Activated naive CD8-positive, alpha-beta T cell treated with anti-CD3 and anti-CD28 coated beads for 36 hours (primary cell): ENCODE data around the gene ABCC10. TPM values are rescaled to one million over a fixed set of nuclear protein-coding genes. Genes with fewer than 3 reads are reported as not detected.
"Not testable (repeated sequence)": the region's sequence is repeated elsewhere in the genome, so short reads cannot be mapped to it uniquely, and the experiment has no call there.

Source experiments
- DNase-seq: peaks from one replicate; pipeline ENCODE4 v3.0.0; 2021
- H3K27ac Mint-ChIP-seq: one replicate; pipeline ENCODE4 v1.8.0; 2022; ENCODE audit warnings: mild to moderate bottlenecking, moderate library complexity, mixed read lengths
- H3K27me3 Mint-ChIP-seq: one replicate; pipeline ENCODE4 v1.8.0; 2022; ENCODE audit warnings: mild to moderate bottlenecking, mixed read lengths
- H3K36me3 Mint-ChIP-seq: one replicate; pipeline ENCODE4 v1.8.0; 2021; ENCODE audit warnings: mild to moderate bottlenecking, mixed read lengths
- H3K4me1 Mint-ChIP-seq: one replicate; pipeline ENCODE4 v1.8.0; 2021; ENCODE audit warnings: mixed read lengths
- H3K4me3 Mint-ChIP-seq: one replicate; pipeline ENCODE4 v1.8.0; 2022; ENCODE audit warnings: mild to moderate bottlenecking, moderate library complexity, mixed read lengths
- H3K9me3 Mint-ChIP-seq: one replicate; pipeline ENCODE4 v1.8.0; 2022; ENCODE audit warnings: mixed read lengths
- total RNA-seq, 2 experiments: library from RNA; stranded (reverse); gene quantifications; one replicate each; pipeline ENCODE4 v1.2.3, GENCODE V29; 2021

Gene ABCC10
- total RNA-seq, 2 experiments from 2014 or later = 22.9 to 24.3 TPM

DNA sequence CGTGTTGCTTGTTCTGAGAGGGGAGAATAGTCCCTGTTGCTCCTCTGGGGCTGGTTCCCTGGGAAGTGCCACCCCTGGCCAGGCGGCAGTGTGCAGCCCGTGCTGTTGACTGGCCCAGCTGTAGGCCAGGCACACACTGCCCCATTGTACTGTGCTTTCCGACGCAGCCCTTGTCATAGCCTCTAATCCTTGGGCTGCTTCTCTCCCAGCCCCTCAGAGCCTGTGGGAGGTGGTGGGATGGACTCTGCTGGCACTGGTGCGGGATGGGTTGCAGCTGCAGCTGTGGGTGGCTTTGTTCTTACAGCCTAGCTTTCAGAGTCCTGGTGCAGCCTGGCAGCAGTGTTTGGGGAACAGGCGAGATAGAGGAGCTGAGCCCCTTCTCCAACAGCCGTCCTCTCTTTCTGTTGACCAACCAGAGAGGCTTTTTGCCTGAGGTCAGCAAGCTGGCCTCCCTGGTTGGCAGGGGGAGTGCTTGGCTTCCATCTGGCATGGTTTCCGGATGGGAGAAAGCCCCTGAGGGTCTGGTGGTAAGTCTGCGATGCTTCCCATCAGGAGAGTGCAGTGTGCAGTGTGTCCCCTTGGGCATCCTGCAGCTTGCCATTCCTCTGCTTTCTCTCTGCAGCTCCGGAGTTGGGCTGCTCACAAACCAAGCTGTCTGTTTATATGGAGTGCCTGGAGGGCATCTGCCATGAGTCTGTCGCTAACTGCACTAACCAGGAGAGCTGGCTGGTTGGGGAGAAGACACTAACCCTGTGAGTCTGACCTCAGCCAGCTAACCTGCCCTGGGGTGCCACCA is 62.1 kb downstream of the ABCC10 start:
- H3K27me3 Mint-ChIP-seq = no peaks in the 10 kb centered on the region
- peaks cover 4% of the 10 kb centered on the region for H3K36me3 Mint-ChIP-seq
- DNase-seq = no peak
- H3K4me1 Mint-ChIP-seq = peaks cover 14% of the 10 kb centered on the region
- H3K9me3 Mint-ChIP-seq = no peaks in the 10 kb centered on the region
- no peak overlapping the region for H3K4me3 Mint-ChIP-seq
- no peak overlapping the region for H3K27ac Mint-ChIP-seq

DNA sequence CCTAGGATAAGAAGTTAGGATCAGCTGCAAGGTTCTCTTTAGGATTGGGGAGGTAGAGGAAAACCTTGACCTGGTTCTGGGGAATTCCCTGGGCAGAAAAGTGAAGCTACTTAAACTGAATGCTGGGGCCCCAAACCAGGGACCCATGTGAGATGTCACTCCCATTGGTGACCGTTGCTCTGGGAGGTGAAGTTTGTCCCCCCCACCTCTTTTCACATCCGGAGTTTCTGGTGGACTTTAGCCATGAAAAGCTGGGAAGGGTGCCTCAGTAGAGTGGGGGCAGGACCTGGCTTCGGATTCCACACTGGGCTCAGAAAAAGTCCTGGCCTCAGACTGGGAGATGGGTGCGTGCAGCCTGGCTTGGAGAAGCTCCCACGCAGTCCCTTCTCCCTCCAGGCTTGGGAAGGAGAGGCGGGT is 63.2 kb downstream of the ABCC10 start:
- Mint-ChIP-seq H3K4me3 (no peak overlapping the region), H3K36me3 (peaks cover 4% of the 10 kb centered on the region), H3K9me3 (no peaks in the 10 kb centered on the region), H3K27me3 (no peaks in the 10 kb centered on the region), H3K4me1 (peaks cover 19% of the 10 kb centered on the region), H3K27ac (no peak overlapping the region)
- no peak for DNase-seq

DNA sequence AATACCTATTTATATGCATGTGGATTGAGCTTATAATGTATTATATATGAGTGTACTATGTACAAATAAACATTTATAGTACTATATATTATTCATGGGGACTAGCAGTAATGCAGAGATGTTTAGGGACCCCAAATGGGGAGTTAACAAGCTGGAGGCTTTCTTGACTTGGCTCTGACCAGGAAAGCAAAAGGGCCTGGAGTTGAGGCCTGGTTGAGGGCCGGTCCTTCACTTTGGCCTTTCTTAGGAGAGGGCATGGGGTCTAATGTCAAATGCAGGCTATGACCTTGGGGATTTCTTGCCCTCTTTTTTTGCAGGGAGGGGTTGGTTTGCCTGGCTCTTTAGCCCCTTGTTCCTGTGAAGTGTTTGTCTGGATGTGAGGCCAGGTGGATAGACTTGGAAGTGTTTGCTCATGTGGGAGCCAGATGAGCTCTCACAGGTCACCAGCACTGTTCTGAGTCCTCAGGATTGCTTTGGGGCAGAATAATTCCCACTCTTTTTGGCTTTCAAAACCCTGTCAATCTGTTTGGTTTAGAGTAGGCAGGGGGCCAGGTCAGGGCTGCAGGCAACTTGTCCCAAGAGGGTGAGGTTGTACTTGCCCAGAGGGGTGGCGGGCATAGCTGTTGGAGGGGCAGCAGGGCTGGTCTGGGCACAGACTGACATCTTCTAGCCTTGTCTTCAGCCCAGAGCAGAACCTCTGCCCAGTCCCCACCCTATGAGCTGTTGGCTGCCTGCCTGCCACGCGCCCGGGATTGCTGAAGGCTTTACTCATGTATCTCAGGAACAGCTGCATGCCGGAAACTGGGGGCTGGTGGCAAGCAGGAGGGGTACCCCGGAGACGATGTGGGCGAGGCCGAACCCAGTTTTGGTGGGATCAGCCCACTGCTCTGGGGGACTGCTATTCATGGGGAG is 64.7 kb downstream of the ABCC10 start:
- peaks cover 16% of the 10 kb centered on the region for H3K4me1 Mint-ChIP-seq
- no peak for DNase-seq
- H3K4me3 Mint-ChIP-seq = no peak overlapping the region
- H3K27ac Mint-ChIP-seq = no peak overlapping the region
- peaks cover 4% of the 10 kb centered on the region for H3K36me3 Mint-ChIP-seq
- H3K27me3 Mint-ChIP-seq = no peaks in the 10 kb centered on the region
- H3K9me3 Mint-ChIP-seq = no peaks in the 10 kb centered on the region

DNA sequence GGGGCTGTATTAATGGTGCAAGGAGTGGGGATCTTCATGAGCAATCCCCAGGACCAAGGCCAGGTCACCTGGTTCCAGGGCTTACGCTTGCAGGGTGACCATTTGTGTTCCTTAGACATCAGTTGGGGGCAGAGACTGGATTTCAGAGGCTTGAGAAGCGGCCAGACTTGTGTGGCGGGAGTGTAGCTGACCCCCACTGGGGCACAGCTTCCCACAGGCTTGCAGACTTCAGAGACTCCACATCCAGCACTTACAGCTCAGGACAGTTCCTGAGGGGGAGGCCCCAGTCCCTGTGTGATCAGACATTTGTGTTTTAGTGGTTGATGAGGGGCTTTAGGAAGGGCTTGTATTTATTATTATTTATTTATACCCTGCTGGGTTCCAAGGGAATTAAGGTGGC is 65.3 kb downstream of the ABCC10 start:
- Mint-ChIP-seq H3K4me1 (peaks cover 16% of the 10 kb centered on the region), H3K36me3 (peaks cover 4% of the 10 kb centered on the region), H3K4me3 (no peak overlapping the region), H3K27me3 (no peaks in the 10 kb centered on the region), H3K27ac (no peak overlapping the region), H3K9me3 (no peaks in the 10 kb centered on the region)
- no peak for DNase-seq

DNA sequence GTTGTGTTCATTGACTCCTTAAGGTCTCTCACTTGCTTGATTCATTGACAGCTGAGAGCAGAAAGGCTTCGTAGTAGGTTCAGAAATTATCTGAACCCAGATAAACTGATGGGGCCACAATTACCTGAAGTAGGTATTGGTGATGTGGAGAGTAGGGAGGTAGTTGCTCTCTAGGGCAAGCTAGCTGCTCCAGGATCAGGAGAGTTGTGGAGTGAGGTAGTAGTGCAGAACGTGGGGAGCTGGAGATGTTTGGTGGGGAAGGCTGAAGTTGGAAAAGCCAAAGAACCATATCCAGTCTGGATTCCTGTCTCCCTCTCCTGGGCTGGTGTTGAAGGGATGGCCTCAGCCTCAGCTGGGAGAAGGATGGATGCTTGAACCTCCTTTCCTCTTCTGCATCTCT is 65.9 kb downstream of the ABCC10 start:
- H3K27ac Mint-ChIP-seq = no peak overlapping the region
- H3K27me3 Mint-ChIP-seq = no peaks in the 10 kb centered on the region
- H3K4me1 Mint-ChIP-seq = peaks cover 16% of the 10 kb centered on the region
- peaks cover 4% of the 10 kb centered on the region for H3K36me3 Mint-ChIP-seq
- H3K9me3 Mint-ChIP-seq = no peaks in the 10 kb centered on the region
- no peak for DNase-seq
- H3K4me3 Mint-ChIP-seq = no peak overlapping the region

DNA sequence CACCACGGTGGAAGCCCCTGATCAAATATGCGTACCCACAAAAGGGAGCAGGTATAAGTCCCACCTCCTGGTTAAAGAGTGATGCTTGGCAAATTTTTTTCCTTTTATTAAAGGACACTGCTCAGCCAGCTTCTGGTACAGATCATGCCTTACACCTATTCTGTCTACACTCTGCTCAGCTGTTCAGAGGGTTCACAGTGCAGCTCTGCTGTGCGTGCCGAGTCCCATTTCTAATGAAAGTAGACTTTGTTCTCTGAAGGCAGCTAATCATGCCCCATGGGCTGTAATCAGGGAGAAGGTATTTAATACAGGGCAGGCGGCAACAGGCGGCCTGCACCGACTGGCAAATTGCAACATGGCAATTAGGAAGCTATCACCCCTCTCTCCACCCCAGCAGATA is 66.5 kb downstream of the ABCC10 start:
- DNase-seq = no peak
- H3K9me3 Mint-ChIP-seq = no peaks in the 10 kb centered on the region
- no peak overlapping the region for H3K27ac Mint-ChIP-seq
- no peaks in the 10 kb centered on the region for H3K27me3 Mint-ChIP-seq
- no peak overlapping the region for H3K4me3 Mint-ChIP-seq
- H3K4me1 Mint-ChIP-seq = peaks cover 16% of the 10 kb centered on the region
- peaks cover 4% of the 10 kb centered on the region for H3K36me3 Mint-ChIP-seq

DNA sequence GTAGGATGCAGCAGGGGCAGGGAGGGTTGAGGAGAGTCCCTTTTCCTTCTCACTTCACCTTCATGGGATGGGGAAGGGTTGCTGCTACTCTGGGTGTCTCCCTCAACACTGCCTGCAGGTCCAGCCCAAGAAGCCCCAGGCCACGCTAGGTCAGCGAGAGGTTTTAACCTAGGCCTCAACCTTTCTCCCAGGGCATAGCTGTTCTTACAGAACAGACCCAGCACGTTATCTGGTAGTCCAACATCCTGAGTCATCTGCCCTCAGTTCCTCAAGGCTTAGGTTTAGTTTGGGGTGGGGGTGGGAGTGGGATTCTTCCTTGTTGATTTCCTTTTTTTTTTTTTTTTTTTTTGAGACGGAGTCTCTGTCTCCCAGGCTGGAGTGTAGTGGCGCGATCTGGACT is 67.0 kb downstream of the ABCC10 start:
- DNase-seq = no peak
- H3K9me3 Mint-ChIP-seq = no peaks in the 10 kb centered on the region
- H3K4me1 Mint-ChIP-seq = peaks cover 16% of the 10 kb centered on the region
- no peak overlapping the region for H3K4me3 Mint-ChIP-seq
- peaks cover 4% of the 10 kb centered on the region for H3K36me3 Mint-ChIP-seq
- no peaks in the 10 kb centered on the region for H3K27me3 Mint-ChIP-seq
- no peak overlapping the region for H3K27ac Mint-ChIP-seq

DNA sequence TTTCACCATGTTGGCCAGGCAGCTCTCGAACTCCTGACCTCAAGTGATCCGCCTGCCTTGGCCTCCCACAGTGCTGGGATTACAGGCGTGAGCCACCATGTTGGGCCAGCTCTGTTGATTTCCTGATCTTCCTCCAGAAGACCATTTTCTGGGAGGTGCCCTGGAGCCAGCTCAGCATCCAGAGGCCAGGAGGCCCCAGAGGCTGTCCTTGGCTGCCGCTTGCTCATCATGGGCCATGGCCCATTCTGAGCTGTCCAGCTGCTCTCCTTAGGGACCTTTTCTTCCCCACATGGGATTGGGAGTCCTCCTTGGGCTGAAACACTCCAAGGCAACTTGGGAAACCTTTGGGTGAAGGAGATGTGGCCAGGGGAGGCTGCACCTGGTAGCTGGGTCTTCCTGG is 67.4 kb downstream of the ABCC10 start:
- Mint-ChIP-seq H3K9me3 (no peaks in the 10 kb centered on the region), H3K27ac (no peak overlapping the region), H3K4me3 (no peak overlapping the region), H3K4me1 (peaks cover 16% of the 10 kb centered on the region), H3K36me3 (peaks cover 4% of the 10 kb centered on the region), H3K27me3 (no peaks in the 10 kb centered on the region)
- no peak for DNase-seq

DNA sequence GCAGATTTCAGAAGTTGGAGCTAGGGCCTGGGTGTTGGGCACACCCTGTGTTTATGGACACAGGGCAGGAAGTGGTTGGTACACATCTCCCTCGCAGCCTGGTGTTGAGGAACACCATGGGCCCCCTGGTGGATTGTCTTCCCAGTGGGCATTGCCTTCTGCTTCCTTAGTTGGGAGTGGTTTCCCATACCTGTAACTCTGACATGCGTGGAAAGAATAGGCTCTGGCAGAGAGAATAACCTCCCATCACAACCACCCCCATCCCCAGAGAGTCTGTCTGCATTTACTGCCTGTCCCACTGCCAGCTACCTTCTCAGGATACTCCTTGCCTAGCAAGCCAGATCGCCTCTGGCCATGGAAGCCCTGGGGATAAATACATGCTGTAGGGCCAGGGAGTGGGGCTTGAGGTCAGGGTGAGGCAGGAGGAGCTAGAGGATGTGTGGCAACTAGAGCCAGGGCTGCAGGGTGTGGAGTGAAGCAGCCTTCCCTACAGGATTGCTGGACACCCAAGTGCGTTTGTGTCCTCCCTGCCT is 68.1 kb downstream of the ABCC10 start:
- no peaks in the 10 kb centered on the region for H3K9me3 Mint-ChIP-seq
- no peak overlapping the region for H3K27ac Mint-ChIP-seq
- H3K4me3 Mint-ChIP-seq = no peak overlapping the region
- no peak for DNase-seq
- H3K36me3 Mint-ChIP-seq = no peaks in the 10 kb centered on the region
- no peaks in the 10 kb centered on the region for H3K27me3 Mint-ChIP-seq
- peaks cover 16% of the 10 kb centered on the region for H3K4me1 Mint-ChIP-seq

DNA sequence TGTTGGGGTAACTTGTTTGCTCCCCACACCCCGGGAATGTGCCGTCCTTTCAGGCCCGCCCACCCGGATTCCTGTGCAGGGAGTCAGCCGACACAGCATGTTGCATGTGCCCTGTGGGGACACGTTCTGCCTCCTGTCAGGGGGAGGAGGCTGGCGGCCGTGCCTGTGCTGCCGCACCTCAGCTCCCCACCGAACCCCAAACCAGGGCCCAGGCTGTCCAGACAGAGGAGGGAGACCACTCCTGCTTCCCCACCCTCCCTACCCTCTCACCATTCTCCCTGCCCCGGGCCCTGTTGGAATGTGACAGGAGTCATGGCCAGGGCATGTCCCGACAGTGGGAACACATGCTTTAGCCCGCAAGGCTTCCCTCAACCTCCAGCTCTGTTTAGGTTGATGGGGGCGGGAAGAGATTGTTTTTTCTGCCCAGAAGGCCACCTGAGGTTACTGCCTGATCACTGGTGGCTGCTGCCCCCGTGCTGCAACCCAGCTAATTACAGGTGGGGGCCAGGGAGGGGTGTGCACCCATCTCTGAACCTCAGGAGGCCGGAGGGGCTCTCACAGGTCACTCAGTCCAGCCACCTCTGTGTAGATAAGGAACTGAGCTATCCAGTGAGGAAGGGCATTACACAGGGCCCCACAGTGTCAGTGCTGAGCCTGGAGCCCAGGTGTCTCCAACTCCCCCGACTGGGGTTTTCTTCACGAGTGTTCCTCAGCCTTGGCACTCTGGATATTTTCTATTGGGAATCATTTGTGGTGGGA is 69.2 kb downstream of the ABCC10 start:
- Mint-ChIP-seq H3K27ac (no peak overlapping the region), H3K36me3 (no peaks in the 10 kb centered on the region), H3K4me1 (peaks cover 16% of the 10 kb centered on the region), H3K4me3 (no peak overlapping the region), H3K9me3 (no peaks in the 10 kb centered on the region), H3K27me3 (no peaks in the 10 kb centered on the region)
- DNase-seq = no peak

DNA sequence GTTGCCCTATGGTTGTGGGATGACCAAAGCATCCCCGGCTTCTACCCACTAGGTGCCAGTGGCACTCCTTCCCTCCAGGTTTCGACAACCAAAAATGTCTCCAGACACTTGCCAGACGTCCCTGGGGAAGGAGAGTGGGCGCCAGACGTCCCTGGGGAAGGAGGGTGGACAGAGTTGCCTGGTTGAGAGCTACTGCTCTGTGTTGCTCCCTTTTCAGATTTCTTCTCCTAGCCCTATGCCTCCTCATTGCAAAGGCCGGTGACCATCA is 69.7 kb downstream of the ABCC10 start:
- Mint-ChIP-seq H3K9me3 (no peaks in the 10 kb centered on the region), H3K36me3 (no peaks in the 10 kb centered on the region), H3K27me3 (no peaks in the 10 kb centered on the region), H3K4me3 (no peak overlapping the region), H3K27ac (no peak overlapping the region), H3K4me1 (peaks cover 16% of the 10 kb centered on the region)
- no peak for DNase-seq

DNA sequence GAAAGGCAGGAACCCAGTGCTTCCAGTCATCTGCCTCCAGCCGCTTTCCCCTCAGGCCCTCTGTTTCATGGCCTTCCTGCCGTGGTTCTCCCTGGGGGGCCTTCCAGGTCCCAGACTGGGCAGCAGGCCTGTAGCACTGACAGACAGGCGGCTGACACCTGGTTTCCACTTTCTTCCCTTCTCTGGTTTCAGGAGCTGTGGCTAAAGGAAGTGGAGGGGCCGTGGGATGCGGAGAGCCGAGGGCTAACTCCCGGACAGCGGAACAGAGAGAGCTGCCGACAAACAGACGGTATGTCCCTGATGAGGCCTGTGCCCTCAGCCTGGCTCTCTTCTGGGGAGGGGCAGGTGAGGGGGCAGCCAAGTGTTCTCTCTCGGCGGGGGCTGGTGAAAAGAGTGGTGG is 70.3 kb downstream of the ABCC10 start:
- H3K27ac Mint-ChIP-seq = no peak overlapping the region
- no peaks in the 10 kb centered on the region for H3K9me3 Mint-ChIP-seq
- DNase-seq = no peak
- H3K4me3 Mint-ChIP-seq = no peak overlapping the region
- no peaks in the 10 kb centered on the region for H3K36me3 Mint-ChIP-seq
- H3K27me3 Mint-ChIP-seq = no peaks in the 10 kb centered on the region
- peaks cover 16% of the 10 kb centered on the region for H3K4me1 Mint-ChIP-seq

DNA sequence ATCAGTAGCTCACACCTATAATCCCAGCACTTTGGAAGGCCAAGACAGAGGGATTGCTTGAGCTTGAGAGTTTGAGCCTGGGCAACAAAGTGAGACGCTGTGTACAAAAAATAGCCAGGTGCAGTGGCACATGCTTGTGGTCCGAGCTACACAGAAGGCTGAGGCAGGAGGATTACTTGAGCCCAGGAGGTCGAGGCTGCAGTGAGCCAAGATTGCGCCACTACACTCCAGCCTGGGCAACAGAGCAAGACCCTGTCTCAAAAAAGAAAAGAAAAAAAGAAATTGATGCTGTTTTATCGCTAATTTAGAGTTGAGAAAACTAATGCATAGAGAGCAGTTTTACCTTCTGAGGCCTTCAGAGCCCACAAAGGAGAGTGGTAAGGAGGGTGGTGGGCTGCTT is 71.0 kb downstream of the ABCC10 start:
- H3K27me3 Mint-ChIP-seq, DNase-seq, H3K27ac Mint-ChIP-seq, H3K36me3 Mint-ChIP-seq, H3K4me3 Mint-ChIP-seq, H3K9me3 Mint-ChIP-seq: not testable (repeated sequence)
- H3K4me1 Mint-ChIP-seq = peaks cover 12% of the 10 kb centered on the region

DNA sequence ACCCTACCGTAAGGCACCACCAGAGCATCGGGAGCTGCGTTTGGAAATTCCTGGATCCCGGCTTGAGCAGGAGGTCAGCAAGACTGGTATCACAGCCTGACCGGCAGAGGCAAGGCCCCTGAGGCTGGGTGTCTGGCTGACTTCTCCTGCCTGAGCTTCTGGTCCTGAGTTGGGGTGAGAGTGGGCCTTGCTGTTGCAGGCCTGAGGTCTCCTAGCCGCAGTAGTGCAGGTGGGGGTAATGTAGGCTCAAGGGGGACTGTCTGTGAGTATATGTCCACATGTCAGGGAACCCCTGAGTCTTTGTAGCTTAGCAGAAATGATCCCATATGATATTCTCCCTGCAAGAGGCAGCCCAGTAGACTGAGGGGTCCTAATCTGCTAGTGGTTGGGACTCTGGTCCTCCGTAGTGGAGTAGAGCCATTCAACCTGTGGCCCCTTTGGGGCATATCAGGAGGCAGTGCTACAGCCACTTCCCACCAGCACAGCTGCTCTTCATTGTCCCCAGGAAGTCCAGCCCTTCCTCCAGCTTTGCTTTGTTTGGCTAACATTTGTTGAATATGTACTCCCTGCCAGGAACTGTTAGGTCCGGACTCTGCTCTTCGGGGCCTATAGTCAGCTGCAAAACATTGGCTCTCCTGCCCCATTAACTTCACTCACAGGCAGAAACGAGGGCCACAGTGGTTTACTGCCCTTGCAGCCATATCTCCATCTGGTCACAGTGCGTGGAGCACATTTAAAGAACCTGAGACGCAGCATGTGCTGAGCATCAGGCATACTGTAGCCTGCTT is 71.9 kb downstream of the ABCC10 start:
- H3K4me1 Mint-ChIP-seq = peaks cover 6% of the 10 kb centered on the region
- no peak overlapping the region for H3K4me3 Mint-ChIP-seq
- DNase-seq = no peak
- no peak overlapping the region for H3K27ac Mint-ChIP-seq
- H3K36me3 Mint-ChIP-seq = no peaks in the 10 kb centered on the region
- H3K27me3 Mint-ChIP-seq = no peaks in the 10 kb centered on the region
- no peaks in the 10 kb centered on the region for H3K9me3 Mint-ChIP-seq
